A673 (cell line): ENCODE data around the gene ST7. TPM values are rescaled to one million over a fixed set of nuclear protein-coding genes. Genes with fewer than 3 reads are reported as not detected.

Experiments
- BruUV-seq: library from RNA; stranded (reverse); fragments of 400-500 nt; replicated peaks from 2 replicates; lab custom pipeline; 2021; lab: Mats Ljungman, UMichigan
- CTCF ChIA-PET: fragments of 300-600 bp; sonication (Branson Sonifier 250); formaldehyde crosslinking; loops from one replicate; lab custom pipeline; 2022; ENCODE audit warnings: antibody characterized with exemption; lab: Charles Lee
- POLR2A ChIA-PET: fragments of 300-600 bp; sonication (Branson Sonifier 250); formaldehyde crosslinking; loops from one replicate; lab custom pipeline; 2022; ENCODE audit warnings: antibody characterized with exemption; ENCODE audit not compliant: low non-redundant PET; lab: Charles Lee
- DNase-seq: peaks from one replicate; pipeline ENCODE4 v3.0.0-alpha.2; 2015; ENCODE audit warnings: low spot score
- H3K27ac ChIP-seq: fragments of 200-600 bp; sonication (generic); 2 replicates; pipeline ENCODE4 v1.5.1; 2016; ENCODE audit warnings: mixed run types, low read depth, mild to moderate bottlenecking, mixed read lengths, antibody characterized with exemption, low read length; ENCODE audit not compliant: poor library complexity, severe bottlenecking
- H3K27me3 ChIP-seq: fragments of 200-600 bp; sonication (generic); replicated peaks from 2 replicates; pipeline ENCODE4 v1.6.1; 2017; ENCODE audit warnings: mixed run types, low read depth, mild to moderate bottlenecking, mixed read lengths, antibody characterized with exemption, low read length; ENCODE audit not compliant: insufficient read depth, poor library complexity
- H3K36me3 ChIP-seq: fragments of 200-600 bp; sonication (generic); 2 replicates; pipeline ENCODE4 v1.6.1; 2016; ENCODE audit warnings: mixed run types, mild to moderate bottlenecking, mixed read lengths, antibody characterized with exemption, low read length; ENCODE audit not compliant: insufficient read depth, poor library complexity, severe bottlenecking
- H3K4me1 ChIP-seq: fragments of 200-600 bp; sonication (generic); 2 replicates; pipeline ENCODE4 v1.6.1; 2017; ENCODE audit warnings: mixed run types, mild to moderate bottlenecking, mixed read lengths, antibody characterized with exemption, low read length; ENCODE audit not compliant: insufficient read depth, poor library complexity, severe bottlenecking
- H3K4me3 ChIP-seq: fragments of 200-600 bp; sonication (generic); 2 replicates; pipeline ENCODE4 v1.5.1; 2016; ENCODE audit warnings: low read depth, mixed run types, mild to moderate bottlenecking, mixed read lengths, low read length; ENCODE audit not compliant: poor library complexity, severe bottlenecking
- H3K9me3 ChIP-seq: fragments of 200-600 bp; sonication (generic); 2 replicates; pipeline ENCODE4 v1.6.1; 2016; ENCODE audit warnings: mixed run types, low read depth, mild to moderate bottlenecking, mixed read lengths, antibody characterized with exemption, low read length; ENCODE audit not compliant: poor library complexity, severe bottlenecking
- EZH2 ChIP-seq: fragments of 200-600 bp; sonication (generic); IDR thresholded peaks from 2 replicates; pipeline ENCODE4 v1.6.1; 2017; ENCODE audit warnings: borderline replicate concordance, low read depth, mild to moderate bottlenecking, mixed read lengths, antibody characterized with exemption, low read length; ENCODE audit not compliant: poor library complexity, severe bottlenecking
- intact Hi-C: fragments of 100-400 bp; cut with micrococcal nuclease; formaldehyde crosslinking; loops from one replicate; pipeline ENCODE4 v1.10.0; 2022; ENCODE audit not compliant: unreplicated experiment
- total RNA-seq: library from RNA; stranded (reverse); gene quantifications from 2 replicates; pipeline ENCODE4 v1.2.3, GENCODE V29; 2021
- TF ChIP-seq, protein P1 (sequence below): fragments of 300-800, 200-600 bp; sonication (generic); conservative IDR thresholded peaks from 2 replicates; pipeline ENCODE4 v1.5.1; 2017; ENCODE audit warnings: low read depth, mild to moderate bottlenecking, antibody characterized with exemption, low read length, moderate library complexity, mixed read lengths

ST7 gene
- total RNA-seq, 1 experiment from 2014 or later, result 24.3 TPM

- no peaks in the 10 kb centered on the region for H3K9me3 ChIP-seq
- no TSS peak for BruUV-seq
- CTCF ChIA-PET, result no interaction called here
- H3K27me3 ChIP-seq, result no peaks in the 10 kb centered on the region
- no peaks in the 10 kb centered on the region for H3K4me1 ChIP-seq
- intact Hi-C loops, result no loop called here
- TF ChIP-seq, protein P1, sequence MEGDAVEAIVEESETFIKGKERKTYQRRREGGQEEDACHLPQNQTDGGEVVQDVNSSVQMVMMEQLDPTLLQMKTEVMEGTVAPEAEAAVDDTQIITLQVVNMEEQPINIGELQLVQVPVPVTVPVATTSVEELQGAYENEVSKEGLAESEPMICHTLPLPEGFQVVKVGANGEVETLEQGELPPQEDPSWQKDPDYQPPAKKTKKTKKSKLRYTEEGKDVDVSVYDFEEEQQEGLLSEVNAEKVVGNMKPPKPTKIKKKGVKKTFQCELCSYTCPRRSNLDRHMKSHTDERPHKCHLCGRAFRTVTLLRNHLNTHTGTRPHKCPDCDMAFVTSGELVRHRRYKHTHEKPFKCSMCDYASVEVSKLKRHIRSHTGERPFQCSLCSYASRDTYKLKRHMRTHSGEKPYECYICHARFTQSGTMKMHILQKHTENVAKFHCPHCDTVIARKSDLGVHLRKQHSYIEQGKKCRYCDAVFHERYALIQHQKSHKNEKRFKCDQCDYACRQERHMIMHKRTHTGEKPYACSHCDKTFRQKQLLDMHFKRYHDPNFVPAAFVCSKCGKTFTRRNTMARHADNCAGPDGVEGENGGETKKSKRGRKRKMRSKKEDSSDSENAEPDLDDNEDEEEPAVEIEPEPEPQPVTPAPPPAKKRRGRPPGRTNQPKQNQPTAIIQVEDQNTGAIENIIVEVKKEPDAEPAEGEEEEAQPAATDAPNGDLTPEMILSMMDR, result no peak
- TF ChIP-seq EZH2, result no peak
- POLR2A ChIA-PET, result no interaction called here
- H3K4me3 ChIP-seq, result no peak overlapping the region
- no peak overlapping the region for H3K27ac ChIP-seq
- DNase-seq, result no peak
- H3K36me3 ChIP-seq, result no peaks in the 10 kb centered on the region
Observed at GRCh38 chr7:117137868-117138267, 184.6 kb downstream of the ST7 start.

GRCh38 chr7:117138495-117138894 lies 185.2 kb downstream of the ST7 start:
- H3K36me3 ChIP-seq, result no peaks in the 10 kb centered on the region
- H3K27me3 ChIP-seq, result no peaks in the 10 kb centered on the region
- no peak for TF ChIP-seq EZH2
- TF ChIP-seq, protein P1, result no peak
- ChIA-PET CTCF (no interaction called here), POLR2A (no interaction called here)
- no peak for DNase-seq
- intact Hi-C loops, result no loop called here
- H3K9me3 ChIP-seq, result no peaks in the 10 kb centered on the region
- no TSS peak for BruUV-seq
- H3K27ac ChIP-seq, result no peak overlapping the region
- no peaks in the 10 kb centered on the region for H3K4me1 ChIP-seq
- no peak overlapping the region for H3K4me3 ChIP-seq

DNA sequence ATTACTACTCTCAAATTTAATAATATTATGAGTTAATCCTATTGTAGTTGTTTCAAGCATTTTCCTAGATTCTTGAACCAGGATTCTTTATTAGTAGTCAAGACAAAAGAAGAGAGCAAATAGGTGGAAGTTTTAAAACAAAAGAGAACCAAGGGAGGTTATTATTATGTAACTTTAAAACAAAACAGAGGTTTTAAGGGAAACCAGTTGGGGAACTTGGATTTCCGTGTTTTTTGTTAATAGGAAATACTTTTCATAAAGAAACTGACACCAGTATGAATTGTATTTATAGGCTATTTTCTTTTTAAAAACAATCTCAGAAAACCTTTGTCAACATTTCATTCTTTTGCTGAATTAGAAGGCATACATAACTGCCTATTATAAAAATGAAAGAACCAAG lies 185.7 kb downstream of the ST7 start:
- no peaks in the 10 kb centered on the region for H3K36me3 ChIP-seq
- H3K9me3 ChIP-seq, result no peaks in the 10 kb centered on the region
- BruUV-seq, result no TSS peak
- no peak overlapping the region for H3K4me3 ChIP-seq
- POLR2A ChIA-PET, result no interaction called here
- no peaks in the 10 kb centered on the region for H3K27me3 ChIP-seq
- H3K4me1 ChIP-seq, result no peaks in the 10 kb centered on the region
- intact Hi-C loops, result no loop called here
- CTCF ChIA-PET, result interaction anchor here (1.5 kb wide), 1 partner anchor 12 kb away, joined by 3 read pairs; no protein-coding TSS in a partner anchor
- DNase-seq, result no peak
- no peak for TF ChIP-seq EZH2
- TF ChIP-seq, protein P1, result no peak
- H3K27ac ChIP-seq, result no peak overlapping the region
